Mesenchymal stem cell (in vitro differentiated cells and primary cell): Measurements from ENCODE around the gene URM1.
A peak's percentile ranks its signal among the peaks of the same experiment; 100 is the strongest.

Experiments used
- DNase-seq: peaks from one replicate; pipeline ENCODE4 v3.0.0-alpha.2; 2013
- H2AFZ ChIP-seq: one replicate; pipeline ENCODE4 v1.6.1; 2013; ENCODE audit warnings: low read depth, mild to moderate bottlenecking, control low read depth, inconsistent platforms, low read length, moderate library complexity
- H2AK5ac ChIP-seq: 2 replicates; pipeline ENCODE4 v1.6.1; 2013; ENCODE audit warnings: low read length, moderate library complexity, mild to moderate bottlenecking, inconsistent platforms; ENCODE audit not compliant: severe bottlenecking
- H2BK120ac ChIP-seq: one replicate; pipeline ENCODE4 v1.6.1; 2013; ENCODE audit warnings: low read depth, mild to moderate bottlenecking, inconsistent platforms, low read length, moderate library complexity
- H2BK12ac ChIP-seq, 2 experiments: one replicate each; pipeline ENCODE4 v1.6.1; 2013; ENCODE audit warnings: inconsistent platforms in 2 of 2, low read length in 2 of 2, mild to moderate bottlenecking in 2 of 2, moderate library complexity in 2 of 2, control low read depth in 1 of 2
- H2BK15ac ChIP-seq: one replicate; pipeline ENCODE4 v1.6.1; 2013; ENCODE audit warnings: mild to moderate bottlenecking, low read depth, inconsistent platforms; ENCODE audit not compliant: poor library complexity, severe bottlenecking
- H2BK5ac ChIP-seq: 2 replicates; pipeline ENCODE4 v1.6.1; 2013; ENCODE audit warnings: low read depth, mild to moderate bottlenecking, low read length, control low read depth, inconsistent platforms; ENCODE audit not compliant: poor library complexity, severe bottlenecking
- H3K14ac ChIP-seq, 2 experiments: one replicate each; pipeline ENCODE4 v1.6.1; 2013; ENCODE audit warnings: inconsistent platforms in 2 of 2, low read length in 2 of 2, control low read depth in 1 of 2, mild to moderate bottlenecking in 1 of 2, moderate library complexity in 1 of 2
- H3K18ac ChIP-seq, 2 experiments: one replicate each; pipeline ENCODE4 v1.6.1; 2013; ENCODE audit warnings: inconsistent platforms in 2 of 2, low read length in 2 of 2, control low read depth in 1 of 2, low read depth in 1 of 2, mild to moderate bottlenecking in 1 of 2
- H3K23ac ChIP-seq, 2 experiments: one replicate each; pipeline ENCODE4 v1.6.1; 2013; ENCODE audit warnings: inconsistent platforms in 2 of 2, low read length in 2 of 2, mild to moderate bottlenecking in 2 of 2, moderate library complexity in 2 of 2, control low read depth in 1 of 2
- H3K27ac ChIP-seq: 2 replicates; pipeline ENCODE4 v1.5.1; 2013; ENCODE audit warnings: mild to moderate bottlenecking, moderate library complexity, low read length, control low read depth, inconsistent platforms; ENCODE audit not compliant: poor library complexity, severe bottlenecking
- H3K27me3 ChIP-seq, 2 experiments: 2 replicates each; pipeline versions ENCODE4 v1.6.1 to v1.7.0; 2013; ENCODE audit warnings: low read length in 2 of 2, mild to moderate bottlenecking in 2 of 2, moderate library complexity in 2 of 2, control low read depth in 1 of 2, inconsistent platforms in 1 of 2; ENCODE audit not compliant: control insufficient read depth in 1 of 2, insufficient read depth in 1 of 2
- H3K36me3 ChIP-seq, 2 experiments: 2 replicates each; pipeline versions ENCODE4 v1.6.1 to v1.7.0; 2013; ENCODE audit warnings: low read length in 2 of 2, control low read depth in 1 of 2, inconsistent platforms in 1 of 2, low read depth in 1 of 2, mild to moderate bottlenecking in 1 of 2; ENCODE audit not compliant: insufficient read depth in 2 of 2, control insufficient read depth in 1 of 2
- H3K4ac ChIP-seq, 2 experiments: one replicate each; pipeline ENCODE4 v1.6.1; 2013; ENCODE audit warnings: inconsistent platforms in 2 of 2, low read length in 2 of 2, mild to moderate bottlenecking in 2 of 2, moderate library complexity in 2 of 2, control low read depth in 1 of 2, low read depth in 1 of 2
- H3K4me1 ChIP-seq: 2 replicates; pipeline ENCODE4 v1.6.1; 2013; ENCODE audit warnings: low read depth, low read length, control low read depth; ENCODE audit not compliant: control insufficient read depth, insufficient read depth
- H3K4me2 ChIP-seq: 2 replicates; pipeline ENCODE4 v1.6.1; 2013; ENCODE audit warnings: low read length, mild to moderate bottlenecking, inconsistent platforms; ENCODE audit not compliant: poor library complexity, severe bottlenecking
- H3K4me3 ChIP-seq, 2 experiments: 2 replicates each; pipeline versions ENCODE4 v1.5.1 to v1.7.0; 2013; ENCODE audit warnings: low read length in 2 of 2, mild to moderate bottlenecking in 2 of 2, control low read depth in 1 of 2, low read depth in 1 of 2; ENCODE audit not compliant: insufficient read depth in 1 of 2
- H3K79me1 ChIP-seq: replicated peaks from 2 replicates; pipeline ENCODE4 v1.6.1; 2013; ENCODE audit warnings: mild to moderate bottlenecking, control low read depth, low read length, inconsistent platforms; ENCODE audit not compliant: poor library complexity, severe bottlenecking
- H3K9ac ChIP-seq: 2 replicates; pipeline ENCODE4 v1.7.0; 2013; ENCODE audit warnings: mild to moderate bottlenecking, low read length, moderate library complexity
- H3K9me3 ChIP-seq: 2 replicates; pipeline ENCODE4 v1.7.0; 2013; ENCODE audit warnings: mild to moderate bottlenecking, low read length; ENCODE audit not compliant: control insufficient read depth
- H4K8ac ChIP-seq: one replicate; pipeline ENCODE4 v1.6.1; 2013; ENCODE audit warnings: inconsistent platforms, mild to moderate bottlenecking, low read length, moderate library complexity
- H4K91ac ChIP-seq: one replicate; pipeline ENCODE4 v1.6.1; 2013; ENCODE audit warnings: mild to moderate bottlenecking, low read length, inconsistent platforms
- WGBS: methylation state at CpG from one replicate; pipeline ENCODE4 v1.1.7; 2013; ENCODE audit warnings: mixed read lengths; 5-methylcytosine and 5-hydroxymethylcytosine counted together

Gene URM1

DNA sequence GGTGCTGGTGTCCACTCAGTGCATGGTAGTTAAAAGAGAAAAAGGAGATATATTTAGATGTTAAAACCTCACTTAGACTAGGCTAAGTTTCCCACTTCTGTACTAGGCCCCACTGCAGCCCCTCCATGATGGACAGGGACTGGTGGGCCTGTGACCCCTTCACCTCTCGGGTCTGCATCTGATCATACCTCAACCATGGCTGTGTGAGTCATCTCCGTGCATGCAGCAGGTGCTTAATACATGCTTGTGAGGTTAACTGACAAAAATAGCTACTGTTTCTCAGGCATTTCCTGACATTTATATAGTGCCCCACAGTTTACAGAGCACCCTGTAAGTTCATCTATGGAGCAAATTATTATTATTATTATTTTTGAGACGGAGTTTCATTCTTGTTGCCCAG is 8.4 kb upstream of the URM1 start:
- Histone ChIP-seq H2AK5ac (no peak overlapping the region), H3K4ac (no peak overlapping the region), H3K27ac (no peak overlapping the region), H2AFZ (no peak overlapping the region), H3K9ac (peak overlapping the region; percentile 62), H3K36me3 (peaks cover 3 to 16% of the 10 kb centered on the region in 2 experiments), H3K27me3 (no peaks in the 10 kb centered on the region), H2BK5ac (no peak overlapping the region), H3K9me3 (no peaks in the 10 kb centered on the region), H3K79me1 (no peaks in the 10 kb centered on the region), H3K23ac (no peak overlapping the region), H3K4me1 (peaks cover 17% of the 10 kb centered on the region), H2BK120ac (no peak overlapping the region), H3K18ac (no peak overlapping the region), H3K4me3 (no peak overlapping the region), H2BK15ac (no peak overlapping the region), H3K14ac (no peak overlapping the region), H4K8ac (peak overlapping the region; percentile 73), H3K4me2 (no peak overlapping the region), H4K91ac (no peak overlapping the region), H2BK12ac (no peak overlapping the region)
- WGBS = 87% methylated on average over 3 of the region's 3 CpGs
- no peak for DNase-seq

DNA sequence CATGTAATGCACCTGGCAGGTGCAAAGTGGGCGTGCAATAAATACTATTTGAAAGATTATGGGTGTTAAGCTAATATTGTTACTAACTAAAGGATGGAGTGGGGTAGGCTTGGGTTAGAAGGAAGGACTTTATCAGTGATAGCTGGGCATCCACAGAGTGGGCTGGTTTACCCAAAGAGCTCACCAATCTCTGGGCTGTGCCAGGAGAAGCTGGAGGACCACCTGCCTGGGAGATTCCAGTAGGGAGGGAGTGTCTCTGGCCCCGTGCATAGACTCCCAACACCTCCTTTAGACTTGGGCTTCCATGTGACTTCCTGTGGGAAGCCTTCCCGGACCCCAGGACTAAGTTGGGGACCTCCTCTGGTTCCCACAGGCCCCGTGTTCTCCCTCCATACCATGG is 5.6 kb upstream of the URM1 start:
- Histone ChIP-seq H3K23ac (no peak overlapping the region), H2BK15ac (no peak overlapping the region), H3K4me1 (peaks cover 17% of the 10 kb centered on the region), H3K9me3 (no peaks in the 10 kb centered on the region), H2BK5ac (no peak overlapping the region), H3K36me3 (peaks cover 0 to 4% of the 10 kb centered on the region in 2 experiments), H3K14ac (no peak overlapping the region), H3K27me3 (no peaks in the 10 kb centered on the region), H4K91ac (no peak overlapping the region), H3K4ac (no peak overlapping the region), H4K8ac (no peak overlapping the region), H3K79me1 (peaks cover 3% of the 10 kb centered on the region), H3K18ac (no peak overlapping the region), H2BK120ac (no peak overlapping the region), H3K27ac (no peak overlapping the region), H3K4me2 (no peak overlapping the region), H2AK5ac (no peak overlapping the region), H3K9ac (peak overlapping the region; percentile 77), H2BK12ac (no peak overlapping the region), H3K4me3 (no peak overlapping the region), H2AFZ (no peak overlapping the region)
- WGBS = 95% methylated on average over 2 of the region's 4 CpGs
- no peak for DNase-seq

GRCh38 chr9:128369024-128369706 is 2.0 kb upstream of the URM1 start:
- no peak for DNase-seq
- Histone ChIP-seq H3K14ac (no peak overlapping the region), H2BK120ac (no peak overlapping the region), H2BK15ac (no peak overlapping the region), H2AFZ (no peak overlapping the region), H3K27ac (no peak overlapping the region), H3K9ac (no peak overlapping the region), H4K91ac (no peak overlapping the region), H3K9me3 (no peaks in the 10 kb centered on the region), H2AK5ac (no peak overlapping the region), H3K18ac (no peak overlapping the region), H3K36me3 (peaks cover 0 to 3% of the 10 kb centered on the region in 2 experiments), H2BK12ac (no peak overlapping the region), H3K27me3 (no peaks in the 10 kb centered on the region), H3K4me1 (peaks cover 12% of the 10 kb centered on the region), H3K4ac (no peak overlapping the region), H3K4me2 (no peak overlapping the region), H3K79me1 (peaks cover 12% of the 10 kb centered on the region), H2BK5ac (no peak overlapping the region), H4K8ac (no peak overlapping the region), H3K23ac (no peak overlapping the region), H3K4me3 (no peak overlapping the region)
- WGBS = 96% methylated on average over 8 of the region's 9 CpGs

DNA sequence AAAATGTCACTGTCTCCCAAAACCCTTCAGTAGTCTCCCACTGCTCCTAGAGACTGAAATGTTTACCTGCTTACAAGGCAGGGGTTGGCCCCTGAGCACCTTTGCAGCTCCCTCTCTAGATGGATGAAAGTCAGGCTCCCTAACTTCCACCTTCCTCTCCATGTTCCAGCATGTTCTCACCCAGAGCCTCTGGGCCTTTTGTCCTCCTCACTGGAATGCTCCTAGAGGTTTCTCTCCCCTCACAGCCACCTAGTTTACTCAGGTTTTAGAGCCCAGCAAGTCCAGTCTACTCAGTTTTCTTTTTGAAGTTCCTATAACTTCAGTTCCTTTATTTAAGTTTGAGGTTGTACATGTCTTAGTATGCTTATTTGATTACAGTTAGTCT is 815 bp upstream of the URM1 start:
- no peak overlapping the region for H3K23ac ChIP-seq
- no peak overlapping the region for H4K91ac ChIP-seq
- no peak overlapping the region for H2BK120ac ChIP-seq
- no peak overlapping the region for H2BK12ac ChIP-seq
- H3K14ac ChIP-seq = no peak overlapping the region
- H3K4ac ChIP-seq = peak overlapping the region in 1 of 2 experiments; percentile 81
- no peak overlapping the region for H2BK5ac ChIP-seq
- H4K8ac ChIP-seq = no peak overlapping the region
- no peaks in the 10 kb centered on the region for H3K9me3 ChIP-seq
- H2AFZ ChIP-seq = no peak overlapping the region
- H3K18ac ChIP-seq = no peak overlapping the region
- H3K27ac ChIP-seq = peak overlapping the region; percentile 96
- H3K36me3 ChIP-seq = peaks cover 5 to 9% of the 10 kb centered on the region in 2 experiments
- H3K4me3 ChIP-seq = peak overlapping the region; percentile 82 to 94
- no peaks in the 10 kb centered on the region for H3K27me3 ChIP-seq
- no peak overlapping the region for H2BK15ac ChIP-seq
- peak overlapping the region; percentile 83 for H3K4me2 ChIP-seq
- no peak for DNase-seq
- peak overlapping the region; percentile 96 for H3K9ac ChIP-seq
- H3K4me1 ChIP-seq = peaks cover 4% of the 10 kb centered on the region
- H2AK5ac ChIP-seq = peak overlapping the region; percentile 7
- peaks cover 19% of the 10 kb centered on the region for H3K79me1 ChIP-seq
